Adrenal gland (tissue), 12 donors: ENCODE results near the gene DUSP11. TPM values are rescaled to one million over a fixed set of nuclear protein-coding genes. Genes with fewer than 3 reads are reported as not detected.

ENCODE experiments used
- DNase-seq, 7 donors: peaks; one replicate each; pipeline ENCODE4 v3.0.0-alpha.2; 2019 to 2020
- H3K27ac ChIP-seq, 5 donors: fragments of 200-600 bp; sonication (generic) in 4 of 5; 1 replicate in 3 of 5; 2 replicates in 2 of 5; pipeline versions ENCODE4 v1.5.1 to v1.8.0; 2016 to 2020; ENCODE audit warnings: mild to moderate bottlenecking in 1 of 5
- H3K27me3 ChIP-seq: fragments of 200-600 bp; 2 replicates; pipeline ENCODE4 v1.8.0; 2021
- H3K36me3 ChIP-seq, 2 donors: fragments of 200-600 bp; replicated peaks in 1 of 2; 1 replicate in 1 of 2; 2 replicates in 1 of 2; pipeline versions ENCODE4 v1.5.1 to v1.8.0; 2018 to 2022
- H3K4me1 ChIP-seq, 2 donors: fragments of 200-600 bp; replicated peaks in 1 of 2; 1 replicate in 1 of 2; 2 replicates in 1 of 2; pipeline versions ENCODE4 v1.5.1 to v1.8.0; 2018 to 2021
- H3K4me3 ChIP-seq, 4 donors: fragments of 200-600 bp; sonication (generic) in 3 of 4; one replicate each; pipeline ENCODE4 v1.5.1; 2016 to 2018
- H3K9me3 ChIP-seq, 3 donors: fragments of 200-600 bp; sonication (generic) in 1 of 3; replicated peaks in 1 of 3; 1 replicate in 2 of 3; 2 replicates in 1 of 3; pipeline versions ENCODE4 v1.5.1 to v1.8.0; 2016 to 2021
- POLR2A ChIP-seq, 2 donors: fragments of 450-650 bp; IDR thresholded peaks; one replicate each; pipeline ENCODE4 v1.6.1; 2017; ENCODE audit warnings: antibody characterized with exemption in 2 of 2, mild to moderate bottlenecking in 2 of 2, moderate library complexity in 1 of 2
- WGBS, 4 donors: extraction: QIAGEN DNeasy Blood & Tissue Kit in 2 of 4; methylation state at CpG; one replicate each; pipeline versions ENCODE4 v1.1.5 to v1.1.7; 2013 to 2017; 5-methylcytosine and 5-hydroxymethylcytosine counted together
- intact Hi-C, 2 donors: fragments of 100-400 bp; cut with DNase I; formaldehyde crosslinking; loops; one replicate each; pipeline versions ENCODE4 v1.14.1 to v1.15.0; 2022 to 2023
- polyA plus RNA-seq, 3 donors: library from polyadenylated mRNA; stranded (reverse); fragments of 200-250 nt in 2 of 3; fragments of 350-450 nt in 1 of 3; fragmentation: Illumina TruSeq in 1 of 3; extraction: RNeasy Lipid Tissue Mini Kit (QIAGEN cat#74804) in 1 of 3; gene quantifications; one replicate each; pipeline ENCODE4 v1.2.3, GENCODE V29; 2013 to 2014
- total RNA-seq, 9 donors: library from RNA; depleted of rRNA in 4 of 9; stranded (reverse); fragments of >200 nt in 4 of 9; fragments of 120-200 nt in 1 of 9; fragmentation: NEBNext Ultra II Directional in 1 of 9; extraction: Animal tissue kit (Norgen Biotek cat#: 25700) in 1 of 9; gene quantifications; one replicate each; pipeline versions ENCODE4 v1.1.0 to v1.2.4, GENCODE V29; 2013 to 2023
- TF ChIP-seq, protein P1 (sequence below), 6 experiments: fragments of 450-650 bp in 4 of 6; fragments of 200-600 bp in 2 of 6; sonication (generic) in 1 of 6; IDR thresholded peaks; 1 replicate in 5 of 6; 2 replicates in 1 of 6; pipeline versions ENCODE4 v1.5.1 to v1.8.0; 2016 to 2021; ENCODE audit warnings: antibody characterized with exemption in 6 of 6, mild to moderate bottlenecking in 2 of 6, moderate library complexity in 1 of 6
- donor health status: healthy with polysubstance abuse.
- donor health status: Bipolar disorder and iron deficiency.
- donor health status: DM: yes; HTN: yes; CAD: no.
- donor health status: DM: no; HTN: no; CAD: no.
- donor health status: DM: no; HTN: no; CAD: no.
- donor health status: DM: yes; HTN: yes; CAD: no.

Gene DUSP11
- total and polyA plus RNA-seq, 12 donors: 11.3 to 31.8 (median 16.8) TPM

DNA sequence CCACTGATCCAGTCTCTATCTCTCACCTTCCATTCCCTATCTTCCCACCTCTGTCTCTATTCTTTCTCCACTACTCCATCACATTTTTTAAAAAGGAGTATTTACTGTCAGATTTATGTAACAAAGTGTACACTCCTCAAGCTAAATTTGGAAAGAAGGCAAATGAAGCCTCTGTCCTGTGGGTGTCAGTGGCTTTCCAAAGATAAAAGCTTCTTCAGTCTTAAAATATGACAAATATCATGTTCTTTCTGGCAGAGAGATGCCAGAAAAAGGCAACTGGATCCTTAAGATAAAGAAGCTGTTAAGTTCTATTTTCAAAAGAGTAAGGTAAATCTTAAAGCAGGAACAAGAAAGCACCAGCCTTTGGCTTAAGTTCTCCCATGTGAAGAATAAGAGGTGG, 7.1 kb downstream of the DUSP11 start:
- Histone ChIP-seq H3K4me3 (no peak overlapping the region), H3K27me3 (no peaks in the 10 kb centered on the region), H3K4me1 (peaks cover 0 to 2% of the 10 kb centered on the region in 2 donors), H3K36me3 (peaks cover 0 to 61% of the 10 kb centered on the region in 2 donors), H3K9me3 (peaks cover 0 to 4% (median 0%) of the 10 kb centered on the region in 3 donors), H3K27ac (no peak overlapping the region)
- intact Hi-C loops: no loop called here
- TF ChIP-seq POLR2A (IDR thresholded peaks at IDR 0.05): no peak
- TF ChIP-seq, protein P1, sequence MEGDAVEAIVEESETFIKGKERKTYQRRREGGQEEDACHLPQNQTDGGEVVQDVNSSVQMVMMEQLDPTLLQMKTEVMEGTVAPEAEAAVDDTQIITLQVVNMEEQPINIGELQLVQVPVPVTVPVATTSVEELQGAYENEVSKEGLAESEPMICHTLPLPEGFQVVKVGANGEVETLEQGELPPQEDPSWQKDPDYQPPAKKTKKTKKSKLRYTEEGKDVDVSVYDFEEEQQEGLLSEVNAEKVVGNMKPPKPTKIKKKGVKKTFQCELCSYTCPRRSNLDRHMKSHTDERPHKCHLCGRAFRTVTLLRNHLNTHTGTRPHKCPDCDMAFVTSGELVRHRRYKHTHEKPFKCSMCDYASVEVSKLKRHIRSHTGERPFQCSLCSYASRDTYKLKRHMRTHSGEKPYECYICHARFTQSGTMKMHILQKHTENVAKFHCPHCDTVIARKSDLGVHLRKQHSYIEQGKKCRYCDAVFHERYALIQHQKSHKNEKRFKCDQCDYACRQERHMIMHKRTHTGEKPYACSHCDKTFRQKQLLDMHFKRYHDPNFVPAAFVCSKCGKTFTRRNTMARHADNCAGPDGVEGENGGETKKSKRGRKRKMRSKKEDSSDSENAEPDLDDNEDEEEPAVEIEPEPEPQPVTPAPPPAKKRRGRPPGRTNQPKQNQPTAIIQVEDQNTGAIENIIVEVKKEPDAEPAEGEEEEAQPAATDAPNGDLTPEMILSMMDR (IDR thresholded peaks at IDR 0.05): no peak
- no peak for DNase-seq

DNA sequence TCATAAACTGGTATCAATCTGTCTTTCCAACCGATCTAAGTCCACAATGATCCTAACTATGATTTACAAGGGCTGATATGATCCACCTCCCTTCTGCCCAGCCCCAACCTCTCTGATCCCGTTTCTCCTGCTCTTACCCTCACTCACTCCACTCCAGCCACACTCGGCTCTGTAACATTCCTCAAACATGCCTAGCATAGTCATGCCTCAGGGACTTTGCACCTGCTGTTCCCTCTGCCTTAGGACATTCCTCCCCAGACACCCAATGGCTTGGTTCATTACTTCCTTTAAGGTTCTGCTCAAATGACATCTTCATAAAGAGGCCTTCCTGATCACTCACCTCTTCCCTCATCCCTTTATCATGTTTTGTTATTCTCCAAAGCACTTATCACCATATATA, 9.2 kb downstream of the DUSP11 start:
- WGBS, 4 donors: 90 to 97% (median 93%) methylated on average over 3 of the region's 3 CpGs
- TF ChIP-seq POLR2A (IDR thresholded peaks at IDR 0.05): no peak
- TF ChIP-seq, protein P1 (IDR thresholded peaks at IDR 0.05): no peak
- Histone ChIP-seq H3K36me3 (peaks cover 0 to 65% of the 10 kb centered on the region in 2 donors), H3K27ac (no peak overlapping the region), H3K4me3 (no peak overlapping the region), H3K9me3 (peaks cover 0 to 4% (median 0%) of the 10 kb centered on the region in 3 donors), H3K27me3 (no peaks in the 10 kb centered on the region), H3K4me1 (no peaks in the 10 kb centered on the region)
- DNase-seq: no peak
- intact Hi-C loops: no loop called here

DNA sequence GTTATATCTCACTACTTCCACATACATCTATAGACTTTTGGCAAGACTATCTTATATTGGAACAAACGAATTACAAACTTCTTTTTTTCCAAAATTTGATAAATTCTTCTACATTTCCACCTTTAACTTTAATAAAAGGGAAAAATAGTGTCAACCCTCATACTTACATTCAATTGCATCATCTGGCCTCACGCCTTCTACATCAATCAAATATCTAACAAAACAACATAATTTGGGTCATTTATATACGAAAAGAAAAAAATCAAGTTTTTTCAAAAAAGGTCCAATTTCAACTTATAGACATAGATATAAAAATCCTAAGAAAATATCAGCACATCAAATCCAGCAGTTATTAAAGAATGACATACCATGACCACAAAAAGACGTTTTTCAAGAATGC, 12.9 kb downstream of the DUSP11 start:
- Histone ChIP-seq H3K9me3 (peaks cover 0 to 4% (median 0%) of the 10 kb centered on the region in 3 donors), H3K4me3 (no peak overlapping the region), H3K27ac (no peak overlapping the region), H3K27me3 (no peaks in the 10 kb centered on the region), H3K36me3 (peaks cover 0 to 68% of the 10 kb centered on the region in 2 donors), H3K4me1 (no peaks in the 10 kb centered on the region)
- TF ChIP-seq, protein P1 (IDR thresholded peaks at IDR 0.05): no peak
- no peak for TF ChIP-seq POLR2A (IDR thresholded peaks at IDR 0.05)
- 92 to 96% (median 93%) methylated on average over 4 of the region's 4 CpGs for WGBS, 4 donors
- no peak for DNase-seq
- intact Hi-C loops: no loop called here

DNA sequence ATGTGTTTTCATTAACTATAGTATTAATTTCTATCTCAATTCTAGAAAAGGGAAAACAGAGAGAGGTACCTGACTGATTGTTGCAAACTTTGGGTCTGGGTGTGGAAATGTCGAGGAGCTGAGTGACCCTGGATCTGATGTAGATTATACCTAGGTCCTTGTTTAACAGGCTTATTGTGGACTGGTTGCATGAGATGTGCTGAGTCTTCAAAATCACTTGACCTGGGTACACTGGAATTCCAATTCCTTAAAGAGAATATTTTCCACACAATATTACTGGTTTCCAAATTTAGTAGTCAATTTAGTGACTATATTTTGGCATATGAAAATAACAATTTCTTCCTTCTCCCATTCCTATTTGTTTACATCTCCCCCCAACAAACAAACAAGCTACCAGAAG, 13.6 kb downstream of the DUSP11 start:
- peaks cover 0 to 68% of the 10 kb centered on the region in 2 donors for H3K36me3 ChIP-seq
- DNase-seq: no peak
- intact Hi-C loops: no loop called here
- TF ChIP-seq, protein P1 (IDR thresholded peaks at IDR 0.05): no peak
- TF ChIP-seq POLR2A (IDR thresholded peaks at IDR 0.05): no peak
- no peaks in the 10 kb centered on the region for H3K27me3 ChIP-seq
- no peaks in the 10 kb centered on the region for H3K4me1 ChIP-seq
- peaks cover 0 to 4% (median 0%) of the 10 kb centered on the region in 3 donors for H3K9me3 ChIP-seq
- no peak overlapping the region for H3K4me3 ChIP-seq
- no peak overlapping the region for H3K27ac ChIP-seq
- 87 to 100% (median 94%) methylated on average over 1 of the region's 1 CpG for WGBS, 4 donors
